Dermis microvascular lymphatic vessel endothelial cell (primary cell): Measurements from ENCODE around the gene TMEM101. TPM values are rescaled to one million over a fixed set of nuclear protein-coding genes. Genes with fewer than 3 reads are reported as not detected.
"Not testable (repeated sequence)": the region's sequence is repeated elsewhere in the genome, so short reads cannot be mapped to it uniquely, and the experiment has no call there.

Source experiments
- DNase-seq, 2 donors: peaks; one replicate each; pipeline versions ENCODE4 v3.0.0 to v3.0.0-alpha.2; 2010; ENCODE audit warnings: low read depth in 2 of 2
- total RNA-seq: library from RNA; depleted of rRNA; stranded (reverse); fragments of >200 nt; gene quantifications from 2 replicates; pipeline ENCODE4 v1.2.1, GENCODE V29; 2014

Gene TMEM101
- total RNA-seq, 1 donor from 2014 or later = 89.0 TPM

DNA sequence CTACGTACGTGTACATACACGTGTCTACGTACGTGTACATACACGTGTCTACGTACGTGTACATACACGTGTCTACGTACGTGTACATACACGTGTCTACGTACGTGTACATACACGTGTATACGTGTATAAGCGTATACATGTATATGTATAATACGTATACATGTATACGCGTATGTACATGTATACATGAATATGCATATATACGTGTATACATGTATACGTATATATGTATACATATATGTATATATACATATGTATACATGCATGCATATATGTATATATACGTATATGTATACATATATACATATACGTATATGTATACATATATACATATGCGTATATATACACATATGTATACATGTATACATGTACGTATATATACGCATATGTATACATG lies 38.9 kb downstream of the TMEM101 start:
- DNase-seq = no peak

GRCh38 chr17:43974382-43975266 lies 40.1 kb downstream of the TMEM101 start:
- no peak for DNase-seq

DNA sequence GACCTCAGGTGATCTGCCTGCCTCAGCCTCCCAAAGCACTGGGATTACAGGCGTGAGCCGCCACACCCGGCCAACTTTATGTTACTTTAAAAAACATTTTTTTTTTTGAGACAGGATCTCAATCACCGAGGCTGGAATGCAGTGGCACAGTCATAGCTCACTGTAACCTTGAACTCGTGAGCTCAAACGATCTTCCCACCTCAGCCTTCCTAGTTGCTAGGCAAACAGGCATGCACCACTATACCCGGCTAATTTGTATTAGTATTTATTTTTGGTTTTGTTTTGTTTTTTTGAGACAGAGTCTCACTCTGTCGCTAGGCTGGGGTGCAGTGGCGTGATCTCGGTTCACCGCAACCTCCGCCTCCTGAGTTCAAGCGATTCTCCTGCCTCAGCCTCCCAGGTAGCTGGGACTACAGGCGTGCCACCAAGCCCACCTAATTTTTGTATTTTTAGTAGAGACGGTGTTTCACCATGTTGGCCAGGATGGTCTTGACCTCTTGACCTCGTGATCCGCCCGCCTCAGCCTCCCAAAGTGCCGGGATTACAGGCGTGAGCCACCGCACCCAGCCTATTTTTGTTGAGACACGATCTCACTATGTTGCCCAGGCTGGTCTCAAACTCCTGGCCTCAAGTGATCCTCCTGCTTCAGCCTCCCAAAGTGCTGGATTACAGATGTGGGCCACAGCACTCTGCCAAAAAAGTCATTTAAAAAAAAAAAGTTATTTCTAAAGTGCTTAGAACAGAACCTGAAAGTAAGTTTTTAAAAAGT lies 42.1 kb downstream of the TMEM101 start:
- not testable (repeated sequence) for DNase-seq

DNA sequence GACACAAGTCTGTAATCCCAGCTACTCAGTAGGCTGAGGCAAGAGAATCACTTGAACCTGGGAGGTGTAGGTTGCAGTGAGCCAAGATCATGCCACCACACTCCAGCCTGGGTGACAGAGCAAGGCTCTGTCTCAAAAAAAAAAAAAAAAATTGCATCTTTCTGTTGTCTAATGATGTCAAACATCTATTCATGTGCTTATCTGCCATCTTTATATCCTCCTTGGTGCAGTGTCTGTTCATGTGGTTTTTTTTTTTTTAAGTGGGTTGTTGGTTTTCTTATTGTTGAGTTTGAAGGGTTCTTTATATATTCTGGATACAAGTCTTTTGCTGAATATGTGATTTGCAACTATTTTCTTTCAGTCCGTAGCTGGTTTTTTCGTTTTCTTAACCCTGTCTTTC lies 43.3 kb downstream of the TMEM101 start:
- not testable (repeated sequence) for DNase-seq

GRCh38 chr17:43970366-43970765 lies 44.4 kb downstream of the TMEM101 start:
- DNase-seq = no peak

DNA sequence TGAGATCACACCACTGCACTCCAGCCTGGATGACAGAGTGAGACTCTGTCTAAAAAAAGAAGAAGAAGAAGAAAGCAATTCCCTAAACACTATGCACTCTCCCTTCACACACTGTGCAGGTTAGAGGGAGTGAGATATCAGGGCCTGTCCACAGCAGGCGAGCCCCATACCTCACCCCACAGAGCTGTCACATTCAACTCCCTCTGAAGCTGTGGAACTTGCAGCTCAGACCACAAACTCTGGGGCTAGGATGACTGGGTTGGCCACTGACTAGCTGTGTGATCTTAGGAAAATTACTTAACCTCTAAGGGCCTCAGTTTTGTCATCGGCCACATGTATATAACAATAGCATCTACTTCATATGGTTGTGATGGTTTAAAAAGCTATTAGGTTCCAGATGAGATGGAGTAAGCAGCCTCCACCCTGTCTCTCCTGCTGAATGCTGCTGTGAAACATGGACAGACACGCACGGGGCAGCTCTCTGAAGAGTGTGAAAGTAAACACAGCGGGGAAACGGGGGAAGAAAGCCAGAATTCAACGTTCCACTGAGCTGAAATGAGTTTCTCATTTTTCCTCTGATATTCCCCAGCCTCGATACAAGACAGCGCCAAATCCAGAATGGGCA lies 47.4 kb downstream of the TMEM101 start:
- no peak for DNase-seq

- no peak for DNase-seq
Measured at GRCh38 chr17:43966276-43966675, 48.5 kb downstream of the TMEM101 start.

GRCh38 chr17:43962479-43962878 lies 52.3 kb downstream of the TMEM101 start:
- no peak for DNase-seq

DNA sequence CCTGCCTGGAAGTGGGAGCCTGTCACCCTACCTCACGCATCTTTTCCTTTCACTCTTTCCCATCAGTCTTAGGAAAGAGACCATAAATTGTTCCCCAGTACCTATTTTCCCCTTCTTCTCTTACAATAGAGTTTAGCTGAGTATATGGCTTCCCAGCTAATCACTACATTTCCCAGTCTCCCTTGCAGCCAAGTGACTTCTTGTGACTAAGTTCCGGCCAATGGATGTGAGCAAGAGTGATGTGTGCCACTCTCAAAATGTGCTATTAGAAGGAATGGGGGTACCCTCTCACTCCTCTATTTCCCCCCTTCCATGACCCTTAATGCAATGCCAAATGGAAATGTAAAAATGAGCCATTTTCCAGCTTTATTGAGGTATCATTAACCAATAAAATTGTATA lies 52.8 kb downstream of the TMEM101 start:
- DNase-seq = no peak

- not testable (repeated sequence) for DNase-seq
Measured at GRCh38 chr17:43961292-43961691, 53.5 kb downstream of the TMEM101 start.

Other genes with a start within 250 kb of the TMEM101 start
- gene DUSP3, start 236.0 kb downstream of the TMEM101 start, total RNA-seq = 48.5 and 90.3 TPM in 2 replicates
- under 0.01 TPM in 1 of 2 replicates, not detected in the other for gene CFAP97D1, start 234.5 kb downstream of the TMEM101 start, total RNA-seq
- gene MPP3, start 181.8 kb downstream of the TMEM101 start, total RNA-seq = 1.3 and 1.4 TPM in 2 replicates
- gene CD300LG, start 167.8 kb downstream of the TMEM101 start, total RNA-seq = not detected in 2 replicates
- gene MPP2, start 107.4 kb downstream of the TMEM101 start, total RNA-seq = 0.13 TPM in 2 replicates
- not detected in 2 replicates for gene PPY, start 72.5 kb downstream of the TMEM101 start, total RNA-seq
- not detected in 2 replicates for gene PYY, start 61.0 kb downstream of the TMEM101 start, total RNA-seq
- gene NAGS, start 10.3 kb downstream of the TMEM101 start, total RNA-seq = 2.0 and 4.9 TPM in 2 replicates
- 22.5 and 25.3 TPM in 2 replicates for gene LSM12, start 51.7 kb upstream of the TMEM101 start, total RNA-seq
- 23.6 and 33.0 TPM in 2 replicates for gene G6PC3, start 55.8 kb upstream of the TMEM101 start, total RNA-seq
- 36.4 and 40.4 TPM in 2 replicates for gene HDAC5, start 108.7 kb upstream of the TMEM101 start, total RNA-seq
- 1.3 and 1.6 TPM in 2 replicates for gene HROB, start 127.0 kb upstream of the TMEM101 start, total RNA-seq
- gene ASB16, start 155.7 kb upstream of the TMEM101 start, total RNA-seq = not detected in 2 replicates
- gene TMUB2, start 172.0 kb upstream of the TMEM101 start, total RNA-seq = 25.5 and 36.3 TPM in 2 replicates
- gene ATXN7L3, start 184.9 kb upstream of the TMEM101 start, total RNA-seq = 28.9 and 39.7 TPM in 2 replicates
- gene UBTF, start 204.7 kb upstream of the TMEM101 start, total RNA-seq = 37.5 and 44.4 TPM in 2 replicates